HFFc6 (cell line): ENCODE measurements around the gene CNGA3. TPM values are rescaled to one million over a fixed set of nuclear protein-coding genes. Genes with fewer than 3 reads are reported as not detected.

ENCODE experiments used
- DNase-seq: peaks from one replicate; pipeline ENCODE4 v3.0.0-alpha.2; 2018
- H3K27ac Mint-ChIP-seq: 2 replicates; pipeline ENCODE4 v1.8.0; 2020; ENCODE audit warnings: mild to moderate bottlenecking, mixed read lengths
- H3K27me3 Mint-ChIP-seq: 2 replicates; pipeline ENCODE4 v1.8.0; 2021; ENCODE audit warnings: mild to moderate bottlenecking, moderate library complexity, mixed read lengths; ENCODE audit not compliant: insufficient read depth
- H3K36me3 Mint-ChIP-seq: 2 replicates; pipeline ENCODE4 v1.8.0; 2021; ENCODE audit warnings: low read depth, mixed read lengths
- H3K4me1 Mint-ChIP-seq: 2 replicates; pipeline ENCODE4 v1.8.0; 2020; ENCODE audit warnings: low read depth, mixed read lengths
- H3K4me3 Mint-ChIP-seq: 2 replicates; pipeline ENCODE4 v1.8.0; 2020; ENCODE audit warnings: mild to moderate bottlenecking, moderate library complexity, mixed read lengths
- H3K9me3 Mint-ChIP-seq: 2 replicates; pipeline ENCODE4 v1.8.0; 2020; ENCODE audit warnings: mild to moderate bottlenecking, mixed read lengths
- total RNA-seq, 6 experiments: library from RNA; stranded (reverse); fragmentation: NEBNext Ultra II Directional; extraction: Animal tissue kit (Norgen Biotek cat#: 25700); gene quantifications; 2 replicates in 1 of 6; 3 replicates in 5 of 6; pipeline ENCODE4 v1.2.3, GENCODE V29; 2021
- TF ChIP-seq, protein P1 (sequence below): fragments of 200-600 bp; sonication (generic); IDR thresholded peaks from 2 replicates; pipeline ENCODE4 v1.5.0; 2021; ENCODE audit warnings: antibody characterized with exemption, mild to moderate bottlenecking

The CNGA3 gene
- total RNA-seq, 6 experiments from 2014 or later = 0.14 to 0.71 (median 0.22) TPM

DNA sequence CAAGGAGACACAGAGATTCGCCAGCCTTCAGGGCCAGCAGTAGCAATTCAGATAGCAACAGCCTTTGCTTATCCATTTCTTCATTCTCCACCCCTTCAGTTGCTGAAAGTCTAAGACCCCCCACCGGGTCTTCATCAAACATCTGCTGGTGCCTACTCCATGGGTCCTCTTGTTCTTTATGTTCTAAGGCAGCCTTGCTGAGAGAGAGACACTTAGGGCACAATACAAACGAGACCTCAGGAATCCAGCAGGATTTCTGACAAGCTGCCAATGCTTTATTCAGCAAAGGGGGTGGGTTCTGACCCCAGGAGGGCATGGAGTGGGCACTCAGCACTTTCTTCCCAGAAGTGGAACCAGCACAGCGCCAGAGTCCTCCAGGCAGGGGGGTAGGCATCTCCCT lies 36.2 kb upstream of the CNGA3 start:
- TF ChIP-seq, protein P1, sequence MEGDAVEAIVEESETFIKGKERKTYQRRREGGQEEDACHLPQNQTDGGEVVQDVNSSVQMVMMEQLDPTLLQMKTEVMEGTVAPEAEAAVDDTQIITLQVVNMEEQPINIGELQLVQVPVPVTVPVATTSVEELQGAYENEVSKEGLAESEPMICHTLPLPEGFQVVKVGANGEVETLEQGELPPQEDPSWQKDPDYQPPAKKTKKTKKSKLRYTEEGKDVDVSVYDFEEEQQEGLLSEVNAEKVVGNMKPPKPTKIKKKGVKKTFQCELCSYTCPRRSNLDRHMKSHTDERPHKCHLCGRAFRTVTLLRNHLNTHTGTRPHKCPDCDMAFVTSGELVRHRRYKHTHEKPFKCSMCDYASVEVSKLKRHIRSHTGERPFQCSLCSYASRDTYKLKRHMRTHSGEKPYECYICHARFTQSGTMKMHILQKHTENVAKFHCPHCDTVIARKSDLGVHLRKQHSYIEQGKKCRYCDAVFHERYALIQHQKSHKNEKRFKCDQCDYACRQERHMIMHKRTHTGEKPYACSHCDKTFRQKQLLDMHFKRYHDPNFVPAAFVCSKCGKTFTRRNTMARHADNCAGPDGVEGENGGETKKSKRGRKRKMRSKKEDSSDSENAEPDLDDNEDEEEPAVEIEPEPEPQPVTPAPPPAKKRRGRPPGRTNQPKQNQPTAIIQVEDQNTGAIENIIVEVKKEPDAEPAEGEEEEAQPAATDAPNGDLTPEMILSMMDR = no peak
- Mint-ChIP-seq H3K9me3 (no peaks in the 10 kb centered on the region), H3K27ac (no peak overlapping the region), H3K4me3 (no peak overlapping the region), H3K36me3 (no peaks in the 10 kb centered on the region), H3K27me3 (peaks cover 20% of the 10 kb centered on the region), H3K4me1 (no peaks in the 10 kb centered on the region)
- DNase-seq = no peak

DNA sequence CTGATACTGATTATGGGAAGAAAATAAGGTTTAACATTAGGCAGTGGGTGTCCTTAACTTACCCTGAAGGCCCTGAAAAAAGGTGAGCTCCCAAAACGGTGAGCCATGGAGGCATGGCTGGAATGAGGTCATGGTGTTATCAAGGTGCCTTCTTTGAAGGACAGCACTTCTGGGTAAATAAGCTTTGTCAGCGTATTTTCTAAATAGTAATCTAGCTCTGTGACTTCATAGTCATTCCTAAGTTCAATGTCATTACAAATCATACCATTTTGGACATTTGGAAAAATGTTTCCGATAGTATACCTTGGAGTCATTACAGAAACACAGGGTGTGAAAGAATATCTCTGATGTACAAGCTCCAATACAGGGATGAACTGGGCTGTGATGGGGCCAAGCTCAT lies 35.2 kb upstream of the CNGA3 start:
- Mint-ChIP-seq H3K27ac (no peak overlapping the region), H3K27me3 (peaks cover 13% of the 10 kb centered on the region), H3K9me3 (no peaks in the 10 kb centered on the region), H3K4me3 (no peak overlapping the region), H3K4me1 (peaks cover 5% of the 10 kb centered on the region; the same call in 1 of the 2 replicates), H3K36me3 (no peaks in the 10 kb centered on the region)
- TF ChIP-seq, protein P1 = no peak
- no peak for DNase-seq

DNA sequence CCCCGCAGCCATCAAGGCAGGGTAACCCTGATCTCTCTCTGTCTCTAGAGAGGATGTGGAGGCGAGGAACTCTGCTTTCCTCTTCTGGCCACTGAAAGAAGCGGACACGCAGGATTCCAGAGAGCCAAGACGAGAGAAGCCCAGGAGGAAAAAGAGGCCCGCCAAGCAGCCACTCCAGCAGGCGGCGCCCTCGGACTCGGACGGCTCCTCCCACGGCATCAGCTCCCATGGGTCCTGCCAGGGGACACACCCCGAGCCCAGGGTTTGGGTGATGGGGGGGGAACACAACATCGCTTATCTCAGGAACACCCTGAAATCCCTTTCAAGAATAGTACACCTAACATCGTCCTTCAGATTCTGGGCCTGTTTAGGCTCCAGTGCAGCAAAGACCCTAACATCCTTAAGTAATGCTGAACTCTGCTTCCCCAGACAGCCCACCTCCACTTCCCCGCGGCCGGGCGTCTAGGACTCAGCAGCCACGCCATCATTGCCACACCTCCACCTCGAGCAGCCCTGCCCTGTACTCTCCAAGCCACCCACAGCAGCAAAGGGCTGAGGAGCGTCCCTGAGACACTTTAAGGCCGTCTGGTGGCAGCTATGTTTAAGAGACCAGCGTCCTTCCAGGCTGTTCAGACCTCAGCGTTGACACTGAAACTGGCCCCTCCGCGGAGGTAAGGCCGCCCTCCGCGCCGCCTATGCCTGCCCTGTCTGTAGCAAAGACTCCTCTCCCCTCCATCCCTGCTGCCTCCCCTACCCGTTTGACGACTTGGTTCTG lies 34.3 kb upstream of the CNGA3 start:
- no peaks in the 10 kb centered on the region; the same call in 1 of the 2 replicates for H3K36me3 Mint-ChIP-seq
- DNase-seq = no peak
- no peak overlapping the region for H3K27ac Mint-ChIP-seq
- no peak overlapping the region for H3K4me3 Mint-ChIP-seq
- H3K4me1 Mint-ChIP-seq = peaks cover 5% of the 10 kb centered on the region; the same call in 1 of the 2 replicates
- peaks cover 12% of the 10 kb centered on the region for H3K27me3 Mint-ChIP-seq
- TF ChIP-seq, protein P1 = no peak
- no peaks in the 10 kb centered on the region for H3K9me3 Mint-ChIP-seq

DNA sequence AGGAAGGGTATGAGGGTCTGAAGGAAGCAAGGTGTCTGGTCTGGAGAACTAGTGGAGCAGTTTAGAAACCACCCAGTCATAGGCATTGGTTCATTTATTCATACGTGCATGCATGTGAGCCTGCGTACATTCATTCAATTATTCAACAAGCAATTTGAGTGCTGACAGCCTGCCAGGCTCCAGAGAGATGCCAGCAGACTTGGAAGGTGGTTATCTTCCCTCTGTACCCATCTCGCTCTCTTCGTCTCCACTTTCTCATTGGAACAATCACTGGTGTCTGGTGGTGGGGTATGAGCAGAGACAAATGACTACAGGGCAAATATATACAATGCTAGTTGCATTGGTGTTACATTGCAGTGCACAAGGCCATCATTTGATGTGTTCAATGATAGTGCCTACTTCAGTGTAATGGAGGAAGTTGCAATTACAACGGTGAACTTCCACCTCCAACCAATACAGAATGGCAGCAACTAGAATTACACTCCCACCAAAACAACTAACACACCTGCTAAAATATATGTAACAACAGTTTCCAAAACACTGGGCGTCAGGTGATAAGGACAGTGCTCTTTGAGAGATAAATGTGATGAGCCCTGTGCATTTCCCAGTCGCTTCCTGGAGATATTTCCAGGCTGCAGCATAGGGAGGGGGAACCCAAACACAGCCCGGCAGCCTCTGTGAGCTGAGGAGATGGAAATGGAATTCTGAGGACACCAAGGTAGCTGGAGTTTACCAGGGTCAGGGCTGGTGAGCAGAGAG lies 32.6 kb upstream of the CNGA3 start:
- H3K9me3 Mint-ChIP-seq = peaks cover 3% of the 10 kb centered on the region; the same call in 1 of the 2 replicates
- peaks cover 8% of the 10 kb centered on the region for H3K27me3 Mint-ChIP-seq
- DNase-seq = no peak
- H3K4me3 Mint-ChIP-seq = no peak overlapping the region
- H3K4me1 Mint-ChIP-seq = peaks cover 5% of the 10 kb centered on the region; the same call in 1 of the 2 replicates
- H3K27ac Mint-ChIP-seq = no peak overlapping the region
- no peaks in the 10 kb centered on the region; the same call in 1 of the 2 replicates for H3K36me3 Mint-ChIP-seq
- TF ChIP-seq, protein P1 = no peak

DNA sequence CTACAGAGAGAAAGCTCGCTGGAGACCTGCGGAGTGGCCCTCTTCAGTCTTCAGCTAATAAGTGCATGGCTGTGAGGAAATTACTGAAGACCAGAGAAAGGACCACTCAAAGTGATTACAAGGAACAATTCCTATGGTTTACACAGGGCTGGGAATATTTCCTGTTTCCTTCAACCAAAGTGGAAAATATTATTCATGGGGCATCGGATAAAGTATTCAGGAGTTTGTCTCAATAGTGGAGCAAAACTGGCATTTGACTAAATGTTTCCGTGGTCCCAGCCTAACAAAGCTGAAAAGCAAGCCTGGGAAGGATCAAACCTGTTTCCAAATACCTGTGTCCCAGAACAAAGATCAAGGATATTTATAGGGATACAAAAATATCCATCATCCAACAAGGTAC lies 32.0 kb upstream of the CNGA3 start:
- peaks cover 3% of the 10 kb centered on the region; the same call in 1 of the 2 replicates for H3K9me3 Mint-ChIP-seq
- no peak overlapping the region for H3K27ac Mint-ChIP-seq
- TF ChIP-seq, protein P1 = no peak
- H3K4me3 Mint-ChIP-seq = no peak overlapping the region
- no peaks in the 10 kb centered on the region; the same call in 1 of the 2 replicates for H3K36me3 Mint-ChIP-seq
- peaks cover 5% of the 10 kb centered on the region; the same call in 1 of the 2 replicates for H3K4me1 Mint-ChIP-seq
- DNase-seq = no peak
- H3K27me3 Mint-ChIP-seq = peaks cover 6% of the 10 kb centered on the region
